Fibroblast of lung (primary cell): ENCODE results near the gene FGD4. TPM values are rescaled to one million over a fixed set of nuclear protein-coding genes. Genes with fewer than 3 reads are reported as not detected.
A peak's percentile ranks its signal among the peaks of the same experiment; 100 is the strongest.

Source experiments
- DNase-seq, 2 donors: peaks; one replicate each; pipeline versions ENCODE4 v3.0.0 to v3.0.0-alpha.2; 2010; ENCODE audit warnings: low read depth in 2 of 2
- H2AFZ ChIP-seq: 2 replicates; pipeline ENCODE4 v1.5.1; 2012; ENCODE audit warnings: low read length, control low read depth, inconsistent platforms
- H3K27ac ChIP-seq: 2 replicates; pipeline ENCODE4 v1.5.1; 2011; ENCODE audit warnings: low read length, control low read depth; ENCODE audit not compliant: insufficient read depth
- H3K27me3 ChIP-seq: 2 replicates; pipeline ENCODE4 v1.5.1; 2011; ENCODE audit warnings: mild to moderate bottlenecking, low read length; ENCODE audit not compliant: control insufficient read depth, insufficient read depth
- H3K36me3 ChIP-seq: 2 replicates; pipeline ENCODE4 v1.5.1; 2011; ENCODE audit warnings: low read length; ENCODE audit not compliant: control insufficient read depth, insufficient read depth
- H3K4me1 ChIP-seq: 2 replicates; pipeline ENCODE4 v1.5.1; 2011; ENCODE audit warnings: low read length; ENCODE audit not compliant: control insufficient read depth, insufficient read depth; ENCODE audit errors: extremely low read depth
- H3K4me2 ChIP-seq: 2 replicates; pipeline ENCODE4 v1.5.1; 2011; ENCODE audit warnings: low read length, control low read depth; ENCODE audit not compliant: insufficient read depth; ENCODE audit errors: extremely low read depth
- H3K4me3 ChIP-seq, 4 experiments: fragments of 200-600 bp in 1 of 4; sonication (generic) in 1 of 4; replicated peaks in 1 of 4; 2 replicates each; pipeline ENCODE4 v1.5.1; 2011 to 2016; ENCODE audit warnings: low read length in 4 of 4, low read depth in 3 of 4, mild to moderate bottlenecking in 3 of 4, control low read depth in 2 of 4, inconsistent platforms in 1 of 4, mixed read lengths in 1 of 4; ENCODE audit not compliant: insufficient read depth in 1 of 4; ENCODE audit errors: control extremely low read depth in 1 of 4
- H3K79me2 ChIP-seq: 2 replicates; pipeline ENCODE4 v1.5.1; 2012; ENCODE audit warnings: mild to moderate bottlenecking, low read length, inconsistent platforms; ENCODE audit not compliant: control insufficient read depth, insufficient read depth
- H3K9ac ChIP-seq: 2 replicates; pipeline ENCODE4 v1.5.1; 2011; ENCODE audit warnings: mild to moderate bottlenecking, low read length, control low read depth; ENCODE audit not compliant: insufficient read depth
- H3K9me3 ChIP-seq: 2 replicates; pipeline ENCODE4 v1.5.1; 2012; ENCODE audit warnings: low read depth, low read length; ENCODE audit not compliant: control insufficient read depth, insufficient read depth
- H4K20me1 ChIP-seq: 2 replicates; pipeline ENCODE4 v1.5.1; 2011; ENCODE audit warnings: low read length; ENCODE audit not compliant: control insufficient read depth, insufficient read depth; ENCODE audit errors: extremely low read depth
- CTCF ChIP-seq, 2 donors: IDR thresholded peaks in 1 of 2; conservative IDR thresholded peaks in 1 of 2; 1 replicate in 1 of 2; 2 replicates in 1 of 2; pipeline ENCODE4 v1.5.1; 2011 to 2012; ENCODE audit warnings: low read length in 2 of 2, control low read depth in 1 of 2, inconsistent platforms in 1 of 2, low read depth in 1 of 2, mild to moderate bottlenecking in 1 of 2
- EZH2 ChIP-seq: IDR thresholded peaks from 2 replicates; pipeline ENCODE4 v1.5.1; 2012; ENCODE audit warnings: low read length, control low read depth, mild to moderate bottlenecking; ENCODE audit errors: missing control alignments
- polyA plus RNA-seq, 2 donors: library from polyadenylated mRNA; depleted of rRNA in 1 of 2; stranded (reverse) in 1 of 2; unstranded in 1 of 2; fragments of >200 nt; gene quantifications; 2 replicates each; pipeline ENCODE4 v1.2.1, GENCODE V29; 2011 to 2012; ENCODE audit warnings: missing spikeins in 1 of 2
- total RNA-seq: library from RNA; depleted of rRNA; stranded (reverse); fragments of >200 nt; gene quantifications from 2 replicates; pipeline ENCODE4 v1.2.1, GENCODE V29; 2014

Gene FGD4
- total and polyA plus RNA-seq, 2 donors (not counting 1 experiment from before 2014, with no cell fraction given) = 7.6 to 12.2 TPM

DNA sequence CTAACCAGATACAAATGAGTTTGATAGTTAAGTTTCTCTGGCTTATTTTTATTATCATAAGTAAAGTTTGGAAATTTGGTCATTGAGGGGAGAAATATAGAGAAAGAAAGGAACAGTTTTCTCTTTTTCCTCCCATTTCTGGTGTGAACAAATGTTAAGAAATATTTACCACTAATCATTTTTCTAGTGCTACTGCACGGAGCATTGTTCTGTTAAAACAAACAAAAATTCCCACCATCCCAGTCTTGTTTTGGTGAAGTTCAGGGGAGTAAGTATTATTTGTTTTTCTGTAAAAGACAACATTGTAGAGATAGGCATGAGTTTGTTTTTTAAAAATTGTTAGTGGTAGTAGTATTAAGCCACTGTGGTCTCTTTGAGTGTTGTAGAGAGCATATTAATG, 135.3 kb downstream of the FGD4 start:
- Histone ChIP-seq H2AFZ (no peak overlapping the region), H3K4me3 (peak overlapping the region; percentile 13 to 83 (median 44)), H3K27ac (peak overlapping the region; percentile 30), H3K4me2 (peak overlapping the region; percentile 33), H3K4me1 (peaks cover 5% of the 10 kb centered on the region), H3K9me3 (no peaks in the 10 kb centered on the region), H3K36me3 (no peaks in the 10 kb centered on the region), H3K79me2 (peaks cover 4% of the 10 kb centered on the region), H3K9ac (peak overlapping the region; percentile 48), H3K27me3 (no peaks in the 10 kb centered on the region), H4K20me1 (no peaks in the 10 kb centered on the region)
- DNase-seq = no peak
- TF ChIP-seq CTCF (conservative IDR thresholded peaks at IDR 0.05 in 1 of 2, IDR thresholded peaks at IDR 0.05 in 1 of 2; ENCODE audit: low read depth in 1 of 2, low read length in 2 of 2) (no peak), EZH2 (no peak)

GRCh38 chr12:32535288-32535999, 136.1 kb downstream of the FGD4 start:
- peak overlapping the region; percentile 30 for H3K27ac ChIP-seq
- peaks cover 4% of the 10 kb centered on the region for H3K79me2 ChIP-seq
- H3K9ac ChIP-seq = peak overlapping the region; percentile 48
- no peaks in the 10 kb centered on the region for H3K27me3 ChIP-seq
- peaks cover 5% of the 10 kb centered on the region for H3K4me1 ChIP-seq
- H3K36me3 ChIP-seq = no peaks in the 10 kb centered on the region
- H3K9me3 ChIP-seq = no peaks in the 10 kb centered on the region
- H3K4me3 ChIP-seq = peak overlapping the region; percentile 13 to 83 (median 44)
- DNase-seq = peak; percentile 74 to 83
- no peak for TF ChIP-seq EZH2
- TF ChIP-seq CTCF (conservative IDR thresholded peaks at IDR 0.05 in 1 of 2, IDR thresholded peaks at IDR 0.05 in 1 of 2; ENCODE audit: low read depth in 1 of 2, low read length in 2 of 2) = no peak
- H2AFZ ChIP-seq = peak overlapping the region; percentile 6
- peak overlapping the region; percentile 84 for H3K4me2 ChIP-seq
- no peaks in the 10 kb centered on the region for H4K20me1 ChIP-seq

- Histone ChIP-seq H3K9me3 (no peaks in the 10 kb centered on the region), H3K4me3 (peak overlapping the region; percentile 13 to 83 (median 44)), H3K36me3 (no peaks in the 10 kb centered on the region), H3K4me2 (peak overlapping the region; percentile 84), H4K20me1 (no peaks in the 10 kb centered on the region), H2AFZ (no peak overlapping the region), H3K4me1 (peaks cover 5% of the 10 kb centered on the region), H3K27ac (peak overlapping the region; percentile 30), H3K79me2 (peaks cover 4% of the 10 kb centered on the region), H3K9ac (no peak overlapping the region), H3K27me3 (no peaks in the 10 kb centered on the region)
- DNase-seq = no peak
- TF ChIP-seq CTCF (conservative IDR thresholded peaks at IDR 0.05 in 1 of 2, IDR thresholded peaks at IDR 0.05 in 1 of 2; ENCODE audit: low read depth in 1 of 2, low read length in 2 of 2) = no peak
- TF ChIP-seq EZH2 = no peak
These were observed 136.6 kb downstream of the FGD4 start for GRCh38 chr12:32536000-32536345.
